ENCODE measurements around the gene ZFP1. TPM values are rescaled to one million over a fixed set of nuclear protein-coding genes. Genes with fewer than 3 reads are reported as not detected.

ZFP1 gene
- 12.4 TPM for total RNA-seq

GRCh38 chr16:75148311-75149195, at the start of gene ZFP1:
TSS of gene ZFP1 (plus strand) at chr16:75148524. CDS start at chr16:75152952, 4,428 bp downstream.
- peak; percentile 96 for DNase-seq (ENCODE audit: low spot score)

- DNase-seq (ENCODE audit: low spot score) = no peak
Observed at GRCh38 chr16:75099075-75099667, 49.2 kb upstream of the ZFP1 start.

GRCh38 chr16:75099738-75100602, 48.4 kb upstream of the ZFP1 start:
- peak; percentile 62 for DNase-seq (ENCODE audit: low spot score)

GRCh38 chr16:75100603-75100990, 47.7 kb upstream of the ZFP1 start:
- no peak for DNase-seq (ENCODE audit: low spot score)

GRCh38 chr16:75101635-75102034, 46.7 kb upstream of the ZFP1 start:
- DNase-seq (ENCODE audit: low spot score) = no peak

- DNase-seq (ENCODE audit: low spot score) = no peak
Observed at GRCh38 chr16:75102595-75102994, 45.7 kb upstream of the ZFP1 start.

- DNase-seq (ENCODE audit: low spot score) = no peak
Observed at GRCh38 chr16:75103994-75104393, 44.3 kb upstream of the ZFP1 start.

- DNase-seq (ENCODE audit: low spot score) = no peak
Observed at GRCh38 chr16:75104836-75105235, 43.5 kb upstream of the ZFP1 start.

- peak; percentile 74 for DNase-seq (ENCODE audit: low spot score)
Observed at GRCh38 chr16:75105306-75106061, 42.8 kb upstream of the ZFP1 start.

GRCh38 chr16:75106351-75107274, 41.7 kb upstream of the ZFP1 start:
- no peak for DNase-seq (ENCODE audit: low spot score)

- DNase-seq (ENCODE audit: low spot score) = no peak
Observed at GRCh38 chr16:75107505-75107904, 40.8 kb upstream of the ZFP1 start.

- peak; percentile 95 for DNase-seq (ENCODE audit: low spot score)
Observed at GRCh38 chr16:75108792-75109731, 39.3 kb upstream of the ZFP1 start.

GRCh38 chr16:75109732-75110243, 38.5 kb upstream of the ZFP1 start:
- peak; percentile 69 for DNase-seq (ENCODE audit: low spot score)

GRCh38 chr16:75110637-75111513, 37.4 kb upstream of the ZFP1 start:
- peak; percentile 92 for DNase-seq (ENCODE audit: low spot score)

GRCh38 chr16:75111514-75111940, 36.8 kb upstream of the ZFP1 start:
- no peak for DNase-seq (ENCODE audit: low spot score)

- DNase-seq (ENCODE audit: low spot score) = no peak
Observed at GRCh38 chr16:75111961-75112733, 36.2 kb upstream of the ZFP1 start.

Data from ureter (tissue), 1 donor.